ENCODE data around the gene RAP1GAP2. TPM values are rescaled to one million over a fixed set of nuclear protein-coding genes. Genes with fewer than 3 reads are reported as not detected.

The RAP1GAP2 gene
- total RNA-seq, 2 experiments from 2014 or later, result 0.31 to 0.50 TPM

- Mint-ChIP-seq H3K36me3 (ENCODE audit: low read depth) (no peaks in the 10 kb centered on the region), H3K27me3 (no peaks in the 10 kb centered on the region), H3K4me3 (no peak overlapping the region), H3K9me3 (no peaks in the 10 kb centered on the region), H3K4me1 (ENCODE audit: low read depth) (peaks cover 6% of the 10 kb centered on the region), H3K27ac (no peak overlapping the region)
- DNase-seq, result no peak
- CTCF ChIA-PET, result interaction anchor here (0.9 kb wide), 1 partner anchor 28 kb away, joined by 3 read pairs; no protein-coding TSS in a partner anchor
- POLR2A ChIA-PET, result interaction anchor here (0.6 kb wide), 1 partner anchor 685 kb away, joined by 3 read pairs; no protein-coding TSS in a partner anchor
- TF ChIP-seq, protein P1, sequence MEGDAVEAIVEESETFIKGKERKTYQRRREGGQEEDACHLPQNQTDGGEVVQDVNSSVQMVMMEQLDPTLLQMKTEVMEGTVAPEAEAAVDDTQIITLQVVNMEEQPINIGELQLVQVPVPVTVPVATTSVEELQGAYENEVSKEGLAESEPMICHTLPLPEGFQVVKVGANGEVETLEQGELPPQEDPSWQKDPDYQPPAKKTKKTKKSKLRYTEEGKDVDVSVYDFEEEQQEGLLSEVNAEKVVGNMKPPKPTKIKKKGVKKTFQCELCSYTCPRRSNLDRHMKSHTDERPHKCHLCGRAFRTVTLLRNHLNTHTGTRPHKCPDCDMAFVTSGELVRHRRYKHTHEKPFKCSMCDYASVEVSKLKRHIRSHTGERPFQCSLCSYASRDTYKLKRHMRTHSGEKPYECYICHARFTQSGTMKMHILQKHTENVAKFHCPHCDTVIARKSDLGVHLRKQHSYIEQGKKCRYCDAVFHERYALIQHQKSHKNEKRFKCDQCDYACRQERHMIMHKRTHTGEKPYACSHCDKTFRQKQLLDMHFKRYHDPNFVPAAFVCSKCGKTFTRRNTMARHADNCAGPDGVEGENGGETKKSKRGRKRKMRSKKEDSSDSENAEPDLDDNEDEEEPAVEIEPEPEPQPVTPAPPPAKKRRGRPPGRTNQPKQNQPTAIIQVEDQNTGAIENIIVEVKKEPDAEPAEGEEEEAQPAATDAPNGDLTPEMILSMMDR (IDR thresholded peaks at IDR 0.05), result no peak
- no peak for ATAC-seq
- intact Hi-C loops (cut with micrococcal nuclease), result no loop called here
These were observed 79.4 kb downstream of the RAP1GAP2 start for GRCh38 chr17:2875608-2876007.

DNA sequence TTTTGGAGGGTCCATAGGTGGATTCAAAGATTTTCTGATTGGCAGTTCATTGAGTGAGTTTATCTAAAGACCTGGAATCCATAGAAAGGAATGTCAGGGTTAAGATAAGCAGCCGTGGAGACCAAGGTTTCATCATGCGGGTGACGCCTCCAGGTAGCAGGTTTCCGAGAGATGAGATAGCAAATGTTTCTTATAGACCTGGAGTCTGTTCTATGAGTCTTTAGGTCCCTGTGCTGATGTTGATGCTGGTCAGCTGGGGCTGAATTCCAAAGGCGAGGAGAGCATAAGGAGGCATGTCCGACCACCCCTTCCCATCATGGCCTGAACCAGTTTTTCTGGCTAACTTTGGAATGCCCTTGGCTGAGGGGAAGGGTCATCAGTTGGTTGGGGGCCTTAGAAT lies 80.2 kb downstream of the RAP1GAP2 start:
- POLR2A ChIA-PET, result no interaction called here
- Mint-ChIP-seq H3K9me3 (no peaks in the 10 kb centered on the region), H3K27me3 (no peaks in the 10 kb centered on the region), H3K4me1 (ENCODE audit: low read depth) (peaks cover 6% of the 10 kb centered on the region), H3K27ac (no peak overlapping the region), H3K4me3 (no peak overlapping the region), H3K36me3 (ENCODE audit: low read depth) (no peaks in the 10 kb centered on the region)
- CTCF ChIA-PET, result no interaction called here
- intact Hi-C loops (cut with micrococcal nuclease), result no loop called here
- ATAC-seq (no peak), DNase-seq (no peak)
- TF ChIP-seq, protein P1 (IDR thresholded peaks at IDR 0.05), result no peak

DNA sequence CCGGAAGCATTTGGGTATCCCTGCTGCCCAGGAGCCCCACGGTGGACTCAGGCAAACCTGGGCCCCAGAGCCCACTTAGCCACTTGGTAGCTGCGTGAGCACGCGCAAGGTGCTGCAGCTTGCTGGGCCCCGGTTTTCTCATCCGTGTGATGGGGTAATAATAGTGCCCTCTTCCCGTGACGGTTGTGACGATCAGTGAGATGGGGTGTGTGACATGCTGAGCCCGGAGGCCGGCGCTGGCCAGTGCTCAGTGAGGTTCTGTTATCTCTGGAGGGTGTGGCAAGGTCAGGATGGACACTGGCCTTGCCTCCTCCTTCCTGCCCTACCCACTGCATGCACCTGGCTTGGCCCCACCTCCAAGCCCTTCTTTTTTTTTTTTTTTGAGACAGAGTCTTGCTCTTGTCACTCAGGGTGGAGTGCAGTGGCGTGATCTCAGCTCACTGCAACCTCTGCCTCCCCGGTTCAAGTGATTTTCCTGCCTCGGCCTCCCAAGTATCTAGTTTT lies 82.6 kb downstream of the RAP1GAP2 start:
- Mint-ChIP-seq H3K27me3 (no peaks in the 10 kb centered on the region), H3K36me3 (ENCODE audit: low read depth) (no peaks in the 10 kb centered on the region), H3K27ac (no peak overlapping the region), H3K4me3 (no peak overlapping the region), H3K4me1 (ENCODE audit: low read depth) (peaks cover 6% of the 10 kb centered on the region), H3K9me3 (no peaks in the 10 kb centered on the region)
- ATAC-seq (no peak), DNase-seq (no peak)
- CTCF ChIA-PET, result no interaction called here
- TF ChIP-seq, protein P1 (IDR thresholded peaks at IDR 0.05), result no peak
- POLR2A ChIA-PET, result no interaction called here
- intact Hi-C loops (cut with micrococcal nuclease), result no loop called here

DNA sequence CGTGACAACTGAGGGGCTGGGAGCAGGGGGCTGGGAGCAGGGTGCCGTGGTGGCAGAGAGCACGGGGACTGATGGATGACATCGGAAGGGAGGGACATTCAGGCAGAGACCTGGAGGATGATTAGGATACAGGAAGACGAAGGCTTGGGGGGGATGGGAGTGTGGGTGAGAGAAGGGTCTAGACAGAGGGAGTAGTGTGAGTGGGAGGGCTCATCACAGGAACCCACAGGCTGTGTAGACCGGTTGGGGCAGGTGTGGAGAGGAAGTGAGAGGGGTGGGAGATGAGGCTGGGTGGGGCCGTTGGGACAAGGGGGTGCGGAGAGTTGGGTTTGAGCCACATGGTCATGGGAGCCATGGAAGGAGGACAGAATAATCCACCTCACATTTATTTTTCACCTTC lies 83.8 kb downstream of the RAP1GAP2 start:
- intact Hi-C loops (cut with micrococcal nuclease), result no loop called here
- Mint-ChIP-seq H3K36me3 (ENCODE audit: low read depth) (no peaks in the 10 kb centered on the region), H3K27me3 (no peaks in the 10 kb centered on the region), H3K27ac (no peak overlapping the region), H3K4me1 (ENCODE audit: low read depth) (peaks cover 6% of the 10 kb centered on the region), H3K9me3 (no peaks in the 10 kb centered on the region), H3K4me3 (no peak overlapping the region)
- CTCF ChIA-PET, result no interaction called here
- no peak for ATAC-seq
- POLR2A ChIA-PET, result no interaction called here
- no peak for DNase-seq
- TF ChIP-seq, protein P1 (IDR thresholded peaks at IDR 0.05), result no peak

- Mint-ChIP-seq H3K4me1 (ENCODE audit: low read depth) (peaks cover 6% of the 10 kb centered on the region), H3K9me3 (no peaks in the 10 kb centered on the region), H3K36me3 (ENCODE audit: low read depth) (no peaks in the 10 kb centered on the region), H3K4me3 (no peak overlapping the region), H3K27me3 (no peaks in the 10 kb centered on the region), H3K27ac (no peak overlapping the region)
- ChIA-PET CTCF (no interaction called here), POLR2A (no interaction called here)
- no peak for DNase-seq
- ATAC-seq, result no peak
- intact Hi-C loops (cut with micrococcal nuclease), result no loop called here
- TF ChIP-seq, protein P1 (IDR thresholded peaks at IDR 0.05), result no peak
These were observed 85.1 kb downstream of the RAP1GAP2 start for GRCh38 chr17:2881295-2881694.

Data from activated CD8-positive, alpha-beta T cell treated with anti-CD3 and anti-CD28 coated beads for 36 hours (primary cell).